ENCODE data around the gene CHCHD2. TPM values are rescaled to one million over a fixed set of nuclear protein-coding genes. Genes with fewer than 3 reads are reported as not detected.
"Not testable (repeated sequence)": the region's sequence is repeated elsewhere in the genome, so short reads cannot be mapped to it uniquely, and the experiment has no call there.

The CHCHD2 gene
- total RNA-seq, 1 experiment from 2014 or later: 948 TPM

GRCh38 chr7:56083150-56083785 lies 23.0 kb downstream of the CHCHD2 start:
- DNase-seq (ENCODE audit: low read depth): peak; percentile 26

GRCh38 chr7:56081626-56082340 lies 24.5 kb downstream of the CHCHD2 start:
- no peak for DNase-seq (ENCODE audit: low read depth)

- not testable (repeated sequence) for DNase-seq (ENCODE audit: low read depth)
Observed at GRCh38 chr7:56080726-56081435, 25.4 kb downstream of the CHCHD2 start.

- DNase-seq (ENCODE audit: low read depth): peak; percentile 80
Observed at GRCh38 chr7:56079450-56080185, 26.7 kb downstream of the CHCHD2 start.

GRCh38 chr7:56078196-56078595 lies 28.1 kb downstream of the CHCHD2 start:
- DNase-seq (ENCODE audit: low read depth): no peak

- no peak for DNase-seq (ENCODE audit: low read depth)
Observed at GRCh38 chr7:56077681-56078080, 28.6 kb downstream of the CHCHD2 start.

- peak; percentile 82 for DNase-seq (ENCODE audit: low read depth)
Observed at GRCh38 chr7:56074371-56074791, 31.9 kb downstream of the CHCHD2 start.

- DNase-seq (ENCODE audit: low read depth): not testable (repeated sequence)
Observed at GRCh38 chr7:56066376-56066775, 39.9 kb downstream of the CHCHD2 start.

- peak; percentile 90 for DNase-seq (ENCODE audit: low read depth)
Observed at GRCh38 chr7:56063882-56064625, 42.2 kb downstream of the CHCHD2 start, which contains the start of gene SUMF2. Gene SUMF2 (plus strand): TSS chr7:56064286. CDS start chr7:56064312, 26 bp downstream.

- DNase-seq (ENCODE audit: low read depth): no peak
Observed at GRCh38 chr7:56063500-56063881, 42.8 kb downstream of the CHCHD2 start.

- peak; percentile 81 for DNase-seq (ENCODE audit: low read depth)
Observed at GRCh38 chr7:56062382-56062781, 43.9 kb downstream of the CHCHD2 start.

GRCh38 chr7:56053993-56054392 lies 52.3 kb downstream of the CHCHD2 start:
- no peak for DNase-seq (ENCODE audit: low read depth)

GRCh38 chr7:56053379-56053778 lies 52.9 kb downstream of the CHCHD2 start:
- no peak for DNase-seq (ENCODE audit: low read depth)

Other genes starting within 250 kb of the CHCHD2 start
- gene SEPTIN14, start 243.7 kb downstream of the CHCHD2 start, total RNA-seq (2014; rRNA removed; shearing (Covaris generic)): not detected in 2 replicates
- 2.0 and 2.4 TPM in 2 replicates for gene ZNF713, start 219.0 kb downstream of the CHCHD2 start, total RNA-seq (2014; rRNA removed; shearing (Covaris generic))
- gene MRPS17, start 154.6 kb downstream of the CHCHD2 start, total RNA-seq (2014; rRNA removed; shearing (Covaris generic)): 29.7 and 29.9 TPM in 2 replicates
- gene NIPSNAP2, start 141.9 kb downstream of the CHCHD2 start, total RNA-seq (2014; rRNA removed; shearing (Covaris generic)): 66.2 and 76.7 TPM in 2 replicates
- gene PSPH, start 55.0 kb downstream of the CHCHD2 start, total RNA-seq (2014; rRNA removed; shearing (Covaris generic)): 82.3 and 98.0 TPM in 2 replicates
- 372 and 490 TPM in 2 replicates for gene CCT6A, start 54.7 kb downstream of the CHCHD2 start, total RNA-seq (2014; rRNA removed; shearing (Covaris generic))
- gene SUMF2, start 42.2 kb downstream of the CHCHD2 start, total RNA-seq (2014; rRNA removed; shearing (Covaris generic)): 107 and 119 TPM in 2 replicates
- gene PHKG1, start 13.5 kb downstream of the CHCHD2 start, total RNA-seq (2014; rRNA removed; shearing (Covaris generic)): 0.39 and 0.96 TPM in 2 replicates
- gene NUPR2, start 9.9 kb upstream of the CHCHD2 start, total RNA-seq (2014; rRNA removed; shearing (Covaris generic)): not detected in 2 replicates